T-helper 1 cell (primary cell): ENCODE results near the gene PSMB3.
"Not testable (repeated sequence)": the region's sequence is repeated elsewhere in the genome, so short reads cannot be mapped to it uniquely, and the experiment has no call there.

Experiments used
- DNase-seq, 5 donors: peaks; one replicate each; pipeline ENCODE4 v3.0.0-alpha.2; 2012 to 2020

PSMB3 gene

GRCh38 chr17:38716368-38717005 lies 36.1 kb upstream of the PSMB3 start:
- DNase-seq, result no peak

GRCh38 chr17:38717139-38717745 lies 35.3 kb upstream of the PSMB3 start:
- no peak for DNase-seq

- DNase-seq, result no peak
Observed at GRCh38 chr17:38719289-38719942, 33.1 kb upstream of the PSMB3 start.

- no peak for DNase-seq
Observed at GRCh38 chr17:38719943-38720641, 32.4 kb upstream of the PSMB3 start.

GRCh38 chr17:38720941-38721340 lies 31.6 kb upstream of the PSMB3 start:
- no peak for DNase-seq

GRCh38 chr17:38721802-38722201 lies 30.7 kb upstream of the PSMB3 start:
- DNase-seq, result no peak

GRCh38 chr17:38724337-38724988 lies 28.1 kb upstream of the PSMB3 start:
- DNase-seq, result no peak

GRCh38 chr17:38725066-38725465 lies 27.5 kb upstream of the PSMB3 start:
- DNase-seq, result no peak

- not testable (repeated sequence) for DNase-seq
Observed at GRCh38 chr17:38726145-38726544, 26.4 kb upstream of the PSMB3 start.

- peak in 1 of 5 donors; percentile 87 for DNase-seq
Observed at GRCh38 chr17:38727736-38728135, 24.8 kb upstream of the PSMB3 start.

- peak; percentile 43 to 88 (median 53) for DNase-seq
Observed at GRCh38 chr17:38728290-38728831, 24.2 kb upstream of the PSMB3 start.

- no peak for DNase-seq
Observed at GRCh38 chr17:38729368-38729885, 23.1 kb upstream of the PSMB3 start.

GRCh38 chr17:38729886-38730525 lies 22.5 kb upstream of the PSMB3 start, which contains the start of gene CISD3:
Gene CISD3 (plus strand): TSS chr17:38730341. CDS start chr17:38730359, 18 bp downstream.
- DNase-seq, result peak; percentile 72 to 91 (median 82)

GRCh38 chr17:38730526-38731379 lies 21.8 kb upstream of the PSMB3 start:
- peak in 1 of 5 donors; percentile 38 for DNase-seq

GRCh38 chr17:38731526-38732294 lies 20.8 kb upstream of the PSMB3 start:
- DNase-seq, result no peak

- DNase-seq, result no peak
Observed at GRCh38 chr17:38732376-38733281, 19.9 kb upstream of the PSMB3 start.

- no peak for DNase-seq
Observed at GRCh38 chr17:38733282-38733981, 19.1 kb upstream of the PSMB3 start.
